DND-41 (cell line): ENCODE measurements around the gene ALDH1A3.

ENCODE experiments used
- ATAC-seq: fragments of 200-7000 bp; cut with Tn5 transposase; 3 replicates; pipeline ENCODE4 v1.9.1; 2021; ENCODE audit warnings: low read depth; ENCODE audit not compliant: insufficient read depth
- DNase-seq: peaks from one replicate; pipeline ENCODE4 v3.0.0-alpha.2; 2020
- H2AFZ ChIP-seq: 2 replicates; pipeline ENCODE4 v1.6.0; 2012; ENCODE audit warnings: low read depth, low read length
- H3K27ac ChIP-seq: 2 replicates; pipeline ENCODE4 v1.5.1; 2012; ENCODE audit warnings: low read length, inconsistent platforms
- H3K27me3 ChIP-seq: fragments of 200-600 bp; sonication (generic); 2 replicates; pipeline ENCODE4 v1.6.0; 2012; ENCODE audit warnings: low read length, mild to moderate bottlenecking, inconsistent platforms; ENCODE audit not compliant: insufficient read depth, poor library complexity
- H3K36me3 ChIP-seq: 2 replicates; pipeline ENCODE4 v1.5.1; 2012; ENCODE audit warnings: low read length, inconsistent platforms; ENCODE audit not compliant: insufficient read depth
- H3K4me1 ChIP-seq: 2 replicates; pipeline ENCODE4 v1.5.1; 2012; ENCODE audit warnings: mild to moderate bottlenecking, low read length; ENCODE audit not compliant: insufficient read depth
- H3K4me2 ChIP-seq: 2 replicates; pipeline ENCODE4 v1.6.0; 2012; ENCODE audit warnings: mild to moderate bottlenecking, moderate library complexity, low read length, inconsistent platforms; ENCODE audit not compliant: insufficient read depth
- H3K4me3 ChIP-seq, 2 experiments: fragments of 200-600 bp in 1 of 2; shearing (Covaris generic) in 1 of 2; 2 replicates each; pipeline ENCODE4 v1.5.1; 2012 to 2016; ENCODE audit warnings: inconsistent platforms in 2 of 2, low read length in 2 of 2, mild to moderate bottlenecking in 2 of 2, low read depth in 1 of 2, moderate library complexity in 1 of 2
- H3K79me2 ChIP-seq: 2 replicates; pipeline ENCODE4 v1.6.0; 2012; ENCODE audit warnings: low read length, inconsistent platforms; ENCODE audit not compliant: insufficient read depth
- H3K9ac ChIP-seq: 2 replicates; pipeline ENCODE4 v1.6.0; 2012; ENCODE audit warnings: low read depth, mild to moderate bottlenecking, inconsistent platforms, low read length, moderate library complexity
- H3K9me3 ChIP-seq: 2 replicates; pipeline ENCODE4 v1.5.1; 2012; ENCODE audit warnings: low read length, moderate library complexity, mild to moderate bottlenecking, inconsistent platforms; ENCODE audit not compliant: insufficient read depth, severe bottlenecking
- H4K20me1 ChIP-seq: 2 replicates; pipeline ENCODE4 v1.6.0; 2012; ENCODE audit warnings: low read length; ENCODE audit not compliant: insufficient read depth
- EZH2 ChIP-seq: IDR thresholded peaks from 3 replicates; pipeline ENCODE4 v1.6.1; 2012; ENCODE audit warnings: borderline replicate concordance, low read depth, mild to moderate bottlenecking, moderate library complexity, low read length, inconsistent platforms; ENCODE audit not compliant: severe bottlenecking
- TF ChIP-seq, protein P1 (sequence below): IDR thresholded peaks from 2 replicates; pipeline ENCODE4 v1.5.1; 2012; ENCODE audit warnings: borderline replicate concordance, low read length, moderate library complexity, mild to moderate bottlenecking; ENCODE audit not compliant: poor library complexity, severe bottlenecking; ENCODE audit errors: extremely low read depth

ALDH1A3 gene

GRCh38 chr15:100947760-100948429, 68.3 kb downstream of the ALDH1A3 start:
- no peak overlapping the region for H3K27ac ChIP-seq
- H3K27me3 ChIP-seq, result no peaks in the 10 kb centered on the region
- DNase-seq (no peak), ATAC-seq (no peak)
- H3K4me3 ChIP-seq, result no peak overlapping the region
- H3K4me1 ChIP-seq, result no peaks in the 10 kb centered on the region
- H3K36me3 ChIP-seq, result no peaks in the 10 kb centered on the region
- no peak overlapping the region for H3K9ac ChIP-seq
- H2AFZ ChIP-seq, result no peak overlapping the region
- no peaks in the 10 kb centered on the region for H3K79me2 ChIP-seq
- TF ChIP-seq, protein P1, sequence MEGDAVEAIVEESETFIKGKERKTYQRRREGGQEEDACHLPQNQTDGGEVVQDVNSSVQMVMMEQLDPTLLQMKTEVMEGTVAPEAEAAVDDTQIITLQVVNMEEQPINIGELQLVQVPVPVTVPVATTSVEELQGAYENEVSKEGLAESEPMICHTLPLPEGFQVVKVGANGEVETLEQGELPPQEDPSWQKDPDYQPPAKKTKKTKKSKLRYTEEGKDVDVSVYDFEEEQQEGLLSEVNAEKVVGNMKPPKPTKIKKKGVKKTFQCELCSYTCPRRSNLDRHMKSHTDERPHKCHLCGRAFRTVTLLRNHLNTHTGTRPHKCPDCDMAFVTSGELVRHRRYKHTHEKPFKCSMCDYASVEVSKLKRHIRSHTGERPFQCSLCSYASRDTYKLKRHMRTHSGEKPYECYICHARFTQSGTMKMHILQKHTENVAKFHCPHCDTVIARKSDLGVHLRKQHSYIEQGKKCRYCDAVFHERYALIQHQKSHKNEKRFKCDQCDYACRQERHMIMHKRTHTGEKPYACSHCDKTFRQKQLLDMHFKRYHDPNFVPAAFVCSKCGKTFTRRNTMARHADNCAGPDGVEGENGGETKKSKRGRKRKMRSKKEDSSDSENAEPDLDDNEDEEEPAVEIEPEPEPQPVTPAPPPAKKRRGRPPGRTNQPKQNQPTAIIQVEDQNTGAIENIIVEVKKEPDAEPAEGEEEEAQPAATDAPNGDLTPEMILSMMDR, result no peak
- no peak for TF ChIP-seq EZH2
- H3K4me2 ChIP-seq, result no peak overlapping the region
- H3K9me3 ChIP-seq, result no peaks in the 10 kb centered on the region
- no peaks in the 10 kb centered on the region for H4K20me1 ChIP-seq

- no peak overlapping the region for H3K27ac ChIP-seq
- no peak overlapping the region for H3K4me2 ChIP-seq
- no peaks in the 10 kb centered on the region for H3K4me1 ChIP-seq
- H4K20me1 ChIP-seq, result no peaks in the 10 kb centered on the region
- no peak for DNase-seq
- no peaks in the 10 kb centered on the region for H3K27me3 ChIP-seq
- H3K36me3 ChIP-seq, result no peaks in the 10 kb centered on the region
- H3K79me2 ChIP-seq, result no peaks in the 10 kb centered on the region
- H2AFZ ChIP-seq, result no peak overlapping the region
- ATAC-seq, result no peak
- H3K4me3 ChIP-seq, result no peak overlapping the region
- no peak for TF ChIP-seq EZH2
- TF ChIP-seq, protein P1, result no peak
- no peaks in the 10 kb centered on the region for H3K9me3 ChIP-seq
- H3K9ac ChIP-seq, result no peak overlapping the region
These were observed 68.8 kb downstream of the ALDH1A3 start for GRCh38 chr15:100948430-100948762.

GRCh38 chr15:100949691-100950090, 70.1 kb downstream of the ALDH1A3 start:
- Histone ChIP-seq H3K9ac (no peak overlapping the region), H3K4me3 (no peak overlapping the region), H2AFZ (no peak overlapping the region), H3K27me3 (no peaks in the 10 kb centered on the region), H3K9me3 (no peaks in the 10 kb centered on the region), H3K79me2 (no peaks in the 10 kb centered on the region), H3K4me1 (no peaks in the 10 kb centered on the region), H3K27ac (no peak overlapping the region), H3K4me2 (no peak overlapping the region), H3K36me3 (no peaks in the 10 kb centered on the region), H4K20me1 (no peaks in the 10 kb centered on the region)
- TF ChIP-seq, protein P1, result no peak
- no peak for TF ChIP-seq EZH2
- ATAC-seq (no peak), DNase-seq (no peak)
